UCSD-AML1 (cell line): ENCODE data around the gene FSTL3.

ENCODE experiments used
- DNase-seq: peaks from one replicate; lab custom pipeline; 2025; ENCODE audit not compliant: unreplicated experiment; lab: John Stamatoyannopoulos, UW

Gene FSTL3

DNA sequence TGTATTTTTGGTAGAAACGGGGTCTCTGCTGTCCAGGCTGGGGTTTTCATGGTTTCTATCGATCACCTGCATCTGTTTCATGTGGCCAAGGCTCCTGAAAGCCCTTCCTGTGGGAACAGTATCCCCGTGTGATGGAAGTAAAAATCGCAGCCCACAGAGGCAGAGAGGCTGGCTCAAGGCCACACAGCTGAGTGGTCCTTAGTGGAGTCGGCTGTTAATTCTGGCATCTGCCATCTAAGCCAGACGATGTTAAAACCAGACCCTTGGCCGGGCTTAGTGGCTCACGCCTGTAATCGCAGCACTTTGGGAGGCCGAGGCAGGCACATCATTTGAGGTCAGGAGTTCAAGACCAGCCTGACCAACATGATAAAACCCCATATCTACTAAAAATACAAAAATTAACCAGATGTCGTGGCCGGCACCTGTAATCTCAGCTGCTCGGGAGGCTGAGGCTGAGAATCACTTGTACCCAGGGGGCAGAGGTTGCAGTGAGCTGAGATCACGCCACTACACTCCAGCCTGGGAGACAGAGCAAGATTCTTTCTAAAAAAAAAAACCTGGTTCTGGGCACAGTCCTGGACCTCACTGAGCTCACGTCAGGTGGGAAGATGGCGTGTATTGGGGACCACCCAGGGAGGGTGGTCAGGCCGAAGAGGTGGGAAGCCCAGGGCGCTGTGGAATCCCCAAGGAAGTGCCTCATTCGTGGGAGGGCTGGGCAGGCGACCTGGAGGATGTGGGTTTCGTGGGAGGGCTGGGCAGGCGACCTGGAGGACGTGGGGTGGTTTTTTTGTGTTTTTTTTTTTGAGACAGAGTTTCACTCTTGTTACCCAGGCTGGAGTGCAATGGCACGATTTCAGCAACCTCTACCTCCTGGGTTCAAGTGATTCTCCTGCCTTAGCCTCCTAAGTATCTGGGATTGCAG lies 56.2 kb downstream of the FSTL3 start:
- peak; percentile 50 for DNase-seq
